Epithelial cell of esophagus (primary cell): ENCODE data around the gene FMNL2.

Source experiments
- DNase-seq: peaks from one replicate; pipeline ENCODE4 v3.0.0; 2010; ENCODE audit warnings: low read depth
- H3K4me3 ChIP-seq: 2 replicates; pipeline ENCODE4 v1.5.1; 2011; ENCODE audit warnings: mild to moderate bottlenecking, low read length, control low read depth
- TF ChIP-seq, protein P1 (sequence below): IDR thresholded peaks from 2 replicates; pipeline ENCODE4 v1.5.1; 2011; ENCODE audit warnings: low read depth, mild to moderate bottlenecking, low read length, control low read depth, inconsistent platforms; ENCODE audit not compliant: insufficient read depth; ENCODE audit errors: missing control alignments

FMNL2 gene

DNA sequence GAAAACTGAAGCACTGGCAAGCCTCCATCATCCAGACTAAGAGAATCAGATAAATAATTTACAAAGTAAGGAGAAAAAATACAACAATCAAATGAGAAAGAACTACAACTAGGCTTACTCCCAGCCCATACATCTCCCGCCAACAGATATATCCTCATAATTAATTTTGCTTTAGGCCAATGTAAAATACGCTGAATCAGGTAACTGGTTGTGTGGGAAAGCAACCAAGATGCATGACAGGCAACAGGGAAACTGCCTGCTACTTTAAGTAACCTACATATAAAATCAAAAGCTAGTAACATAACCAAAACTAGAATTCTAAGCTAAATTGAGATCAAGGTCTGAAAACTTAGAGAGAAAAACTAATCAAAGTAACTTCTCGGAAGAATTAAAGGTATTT lies 360.8 kb downstream of the FMNL2 start:
- H3K4me3 ChIP-seq = no peak overlapping the region
- DNase-seq = no peak
- TF ChIP-seq, protein P1, sequence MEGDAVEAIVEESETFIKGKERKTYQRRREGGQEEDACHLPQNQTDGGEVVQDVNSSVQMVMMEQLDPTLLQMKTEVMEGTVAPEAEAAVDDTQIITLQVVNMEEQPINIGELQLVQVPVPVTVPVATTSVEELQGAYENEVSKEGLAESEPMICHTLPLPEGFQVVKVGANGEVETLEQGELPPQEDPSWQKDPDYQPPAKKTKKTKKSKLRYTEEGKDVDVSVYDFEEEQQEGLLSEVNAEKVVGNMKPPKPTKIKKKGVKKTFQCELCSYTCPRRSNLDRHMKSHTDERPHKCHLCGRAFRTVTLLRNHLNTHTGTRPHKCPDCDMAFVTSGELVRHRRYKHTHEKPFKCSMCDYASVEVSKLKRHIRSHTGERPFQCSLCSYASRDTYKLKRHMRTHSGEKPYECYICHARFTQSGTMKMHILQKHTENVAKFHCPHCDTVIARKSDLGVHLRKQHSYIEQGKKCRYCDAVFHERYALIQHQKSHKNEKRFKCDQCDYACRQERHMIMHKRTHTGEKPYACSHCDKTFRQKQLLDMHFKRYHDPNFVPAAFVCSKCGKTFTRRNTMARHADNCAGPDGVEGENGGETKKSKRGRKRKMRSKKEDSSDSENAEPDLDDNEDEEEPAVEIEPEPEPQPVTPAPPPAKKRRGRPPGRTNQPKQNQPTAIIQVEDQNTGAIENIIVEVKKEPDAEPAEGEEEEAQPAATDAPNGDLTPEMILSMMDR = no peak

DNA sequence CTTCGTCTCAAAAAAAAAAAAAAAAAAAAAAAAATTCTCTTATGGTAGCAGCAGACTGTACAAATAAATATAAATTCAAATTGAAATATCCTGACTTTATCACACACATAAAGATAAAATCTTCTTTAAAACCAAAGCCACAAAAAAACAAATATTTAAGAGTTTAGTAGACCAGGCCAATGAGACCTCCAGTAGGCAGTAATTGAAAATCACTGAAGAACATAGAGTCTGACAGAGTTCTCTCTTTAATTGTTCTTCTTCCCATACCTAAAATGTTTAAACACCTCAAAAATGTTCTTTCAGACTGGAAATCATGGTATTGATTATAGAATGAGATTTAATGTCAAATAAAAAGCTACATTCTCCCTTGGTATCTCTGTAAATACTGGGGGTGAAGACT lies 361.5 kb downstream of the FMNL2 start:
- H3K4me3 ChIP-seq = no peak overlapping the region
- TF ChIP-seq, protein P1 = no peak
- no peak for DNase-seq
